T-helper 1 cell treated with Interleukin-12 subunit alpha and Interleukin-12 subunit beta and Interleukin-4 antibody, amounts not matched to agents 30 μg/mL and 1 μg/mL, for 36 hours (primary cell): ENCODE data around the gene ITIH1.

ENCODE experiments used
- H3K27ac Mint-ChIP-seq: one replicate; pipeline ENCODE4 v1.8.0; 2021; ENCODE audit warnings: mild to moderate bottlenecking, mixed read lengths
- H3K27me3 Mint-ChIP-seq: one replicate; pipeline ENCODE4 v1.8.0; 2021; ENCODE audit warnings: low read depth, mixed read lengths
- H3K36me3 Mint-ChIP-seq: one replicate; pipeline ENCODE4 v1.8.0; 2021; ENCODE audit warnings: low read depth, mixed read lengths
- H3K4me1 Mint-ChIP-seq: one replicate; pipeline ENCODE4 v1.8.0; 2021; ENCODE audit warnings: low read depth, mixed read lengths
- H3K4me3 Mint-ChIP-seq: one replicate; pipeline ENCODE4 v1.8.0; 2021; ENCODE audit warnings: mild to moderate bottlenecking, moderate library complexity, mixed read lengths
- H3K9me3 Mint-ChIP-seq: one replicate; pipeline ENCODE4 v1.8.0; 2021; ENCODE audit warnings: mixed read lengths

ITIH1 gene

GRCh38 chr3:52809662-52810377 is 32.4 kb downstream of the ITIH1 start:
- Mint-ChIP-seq H3K9me3 (no peaks in the 10 kb centered on the region), H3K36me3 (no peaks in the 10 kb centered on the region), H3K27me3 (peaks cover 4% of the 10 kb centered on the region), H3K4me1 (peaks cover 4% of the 10 kb centered on the region), H3K4me3 (no peak overlapping the region), H3K27ac (no peak overlapping the region)

- Mint-ChIP-seq H3K36me3 (no peaks in the 10 kb centered on the region), H3K4me3 (no peak overlapping the region), H3K27me3 (peaks cover 4% of the 10 kb centered on the region), H3K27ac (no peak overlapping the region), H3K9me3 (no peaks in the 10 kb centered on the region), H3K4me1 (peaks cover 4% of the 10 kb centered on the region)
These were observed 33.5 kb downstream of the ITIH1 start for GRCh38 chr3:52810923-52811322.

- Mint-ChIP-seq H3K27me3 (peaks cover 4% of the 10 kb centered on the region), H3K4me3 (no peak overlapping the region)
These were observed 34.1 kb downstream of the ITIH1 start for GRCh38 chr3:52811452-52812011.

DNA sequence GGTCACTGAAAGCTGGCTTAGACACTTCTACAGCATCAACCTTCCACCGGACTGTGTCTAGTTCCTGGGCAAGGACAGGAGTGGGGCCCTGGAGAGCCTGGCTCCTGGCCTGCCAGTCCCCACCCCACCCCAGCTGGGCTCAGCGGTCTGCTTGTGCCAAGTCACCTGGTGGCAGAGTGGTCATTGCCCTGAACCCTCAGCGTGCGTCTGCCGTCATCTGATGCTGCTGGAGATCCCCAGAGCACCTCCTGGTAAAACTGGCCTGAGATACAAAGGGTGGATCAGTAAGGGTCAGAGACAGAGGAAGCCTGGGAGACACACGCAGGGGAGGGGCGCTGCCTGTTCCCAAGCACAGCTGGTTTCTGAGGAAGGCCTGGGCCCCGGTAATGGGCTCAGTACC is 36.4 kb downstream of the ITIH1 start:
- Mint-ChIP-seq H3K9me3 (no peaks in the 10 kb centered on the region), H3K36me3 (no peaks in the 10 kb centered on the region), H3K27me3 (peaks cover 4% of the 10 kb centered on the region), H3K27ac (no peak overlapping the region), H3K4me3 (no peak overlapping the region), H3K4me1 (peaks cover 4% of the 10 kb centered on the region)

More at GRCh38 chr3:52811452-52812011, 34.1 kb downstream of the ITIH1 start:
- Mint-ChIP-seq H3K4me1 (peaks cover 4% of the 10 kb centered on the region), H3K27ac (no peak overlapping the region), H3K36me3 (no peaks in the 10 kb centered on the region), H3K9me3 (no peaks in the 10 kb centered on the region)

DNA sequence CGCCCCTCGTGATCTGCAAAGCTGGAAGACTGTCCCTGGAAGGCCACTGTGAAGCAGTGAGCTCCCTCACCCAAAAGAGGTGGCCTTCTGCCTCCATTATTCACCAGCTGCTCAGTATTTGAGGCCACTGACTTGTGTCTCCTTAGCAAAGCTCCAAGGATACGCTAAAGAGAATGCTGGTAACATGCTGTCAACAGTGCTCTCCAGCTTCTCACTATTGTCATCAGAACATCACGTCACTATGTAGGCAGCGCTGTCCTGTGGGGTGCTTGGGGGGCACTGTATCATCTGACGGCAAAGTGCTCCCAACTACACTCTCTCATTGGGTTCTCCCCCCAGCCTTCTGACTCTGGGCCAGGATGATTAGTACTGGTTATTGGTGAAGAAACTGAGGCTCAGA is 38.8 kb downstream of the ITIH1 start:
- H3K36me3 Mint-ChIP-seq, result no peaks in the 10 kb centered on the region
- no peaks in the 10 kb centered on the region for H3K9me3 Mint-ChIP-seq
- no peaks in the 10 kb centered on the region for H3K4me1 Mint-ChIP-seq
- H3K27me3 Mint-ChIP-seq, result no peaks in the 10 kb centered on the region
- no peak overlapping the region for H3K4me3 Mint-ChIP-seq
- no peak overlapping the region for H3K27ac Mint-ChIP-seq

DNA sequence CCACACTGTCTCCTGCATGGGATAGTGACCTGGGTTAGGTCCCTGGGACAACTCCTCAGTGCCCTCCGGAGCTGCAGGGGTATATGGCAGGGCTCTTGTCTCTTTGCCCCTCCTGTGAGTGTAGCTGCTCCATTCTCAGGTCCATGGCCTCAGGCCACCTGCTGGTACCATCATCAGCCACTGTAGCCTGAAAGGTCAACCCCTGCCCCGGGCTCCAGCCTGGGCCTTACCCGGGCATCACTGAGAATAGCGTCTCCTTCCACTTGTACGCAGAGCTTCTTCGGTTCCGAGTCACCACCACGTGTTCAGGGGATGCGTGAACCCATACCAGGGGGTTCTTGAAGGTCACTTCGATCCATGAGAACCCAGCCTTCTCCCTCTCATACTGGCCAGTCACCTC is 39.3 kb downstream of the ITIH1 start:
- Mint-ChIP-seq H3K27ac (no peak overlapping the region), H3K4me3 (no peak overlapping the region), H3K27me3 (no peaks in the 10 kb centered on the region), H3K9me3 (no peaks in the 10 kb centered on the region), H3K36me3 (no peaks in the 10 kb centered on the region), H3K4me1 (no peaks in the 10 kb centered on the region)

- Mint-ChIP-seq H3K9me3 (no peaks in the 10 kb centered on the region), H3K27ac (no peak overlapping the region)
These were observed 39.8 kb downstream of the ITIH1 start for GRCh38 chr3:52817221-52817620.

DNA sequence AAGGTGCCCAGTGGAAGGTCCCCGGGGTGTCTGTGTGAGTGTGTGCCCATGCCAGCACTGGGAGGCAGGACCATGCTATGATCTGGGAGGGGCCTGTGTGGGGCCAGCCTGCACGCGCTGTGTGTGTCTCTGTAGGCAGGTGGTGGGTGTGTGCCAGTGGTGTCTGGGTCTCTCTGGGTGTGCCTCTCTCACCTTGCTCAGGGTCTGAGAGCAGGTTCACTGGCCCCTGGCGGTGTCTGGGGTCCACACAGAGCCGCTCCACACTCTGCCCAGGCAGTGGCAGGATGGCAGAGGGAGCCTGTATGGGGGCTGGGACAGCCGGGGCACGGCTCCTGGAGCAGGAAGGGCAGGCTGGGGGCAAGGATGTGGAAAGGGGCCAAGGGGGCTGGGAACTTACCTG is 40.5 kb downstream of the ITIH1 start:
- Mint-ChIP-seq H3K27ac (no peak overlapping the region), H3K27me3 (no peaks in the 10 kb centered on the region)

More at GRCh38 chr3:52817221-52817620, 39.8 kb downstream of the ITIH1 start:
- Mint-ChIP-seq H3K27me3 (no peaks in the 10 kb centered on the region), H3K4me1 (no peaks in the 10 kb centered on the region), H3K4me3 (no peak overlapping the region), H3K36me3 (no peaks in the 10 kb centered on the region)

GRCh38 chr3:52819936-52820335 is 42.5 kb downstream of the ITIH1 start:
- Mint-ChIP-seq H3K27me3 (no peaks in the 10 kb centered on the region), H3K4me3 (no peak overlapping the region), H3K36me3 (no peaks in the 10 kb centered on the region), H3K9me3 (no peaks in the 10 kb centered on the region), H3K4me1 (no peaks in the 10 kb centered on the region), H3K27ac (no peak overlapping the region)

More for the DNA sequence above, 40.5 kb downstream of the ITIH1 start:
- Mint-ChIP-seq H3K4me1 (no peaks in the 10 kb centered on the region), H3K4me3 (no peak overlapping the region), H3K36me3 (no peaks in the 10 kb centered on the region), H3K9me3 (no peaks in the 10 kb centered on the region)

- Mint-ChIP-seq H3K27me3 (no peaks in the 10 kb centered on the region), H3K4me1 (no peaks in the 10 kb centered on the region), H3K4me3 (no peak overlapping the region), H3K36me3 (no peaks in the 10 kb centered on the region), H3K27ac (no peak overlapping the region), H3K9me3 (no peaks in the 10 kb centered on the region)
These were observed 43.3 kb downstream of the ITIH1 start for GRCh38 chr3:52820736-52821135.

- no peak overlapping the region for H3K4me3 Mint-ChIP-seq
- H3K36me3 Mint-ChIP-seq, result no peaks in the 10 kb centered on the region
- no peaks in the 10 kb centered on the region for H3K9me3 Mint-ChIP-seq
- H3K27ac Mint-ChIP-seq, result no peak overlapping the region
- H3K4me1 Mint-ChIP-seq, result no peaks in the 10 kb centered on the region
- no peaks in the 10 kb centered on the region for H3K27me3 Mint-ChIP-seq
These were observed 45.0 kb downstream of the ITIH1 start for GRCh38 chr3:52822363-52822762.

- H3K9me3 Mint-ChIP-seq, result no peaks in the 10 kb centered on the region
- H3K36me3 Mint-ChIP-seq, result no peaks in the 10 kb centered on the region
- H3K4me3 Mint-ChIP-seq, result no peak overlapping the region
- no peak overlapping the region for H3K27ac Mint-ChIP-seq
- no peaks in the 10 kb centered on the region for H3K4me1 Mint-ChIP-seq
- no peaks in the 10 kb centered on the region for H3K27me3 Mint-ChIP-seq
These were observed 46.6 kb downstream of the ITIH1 start for GRCh38 chr3:52824037-52824436.

DNA sequence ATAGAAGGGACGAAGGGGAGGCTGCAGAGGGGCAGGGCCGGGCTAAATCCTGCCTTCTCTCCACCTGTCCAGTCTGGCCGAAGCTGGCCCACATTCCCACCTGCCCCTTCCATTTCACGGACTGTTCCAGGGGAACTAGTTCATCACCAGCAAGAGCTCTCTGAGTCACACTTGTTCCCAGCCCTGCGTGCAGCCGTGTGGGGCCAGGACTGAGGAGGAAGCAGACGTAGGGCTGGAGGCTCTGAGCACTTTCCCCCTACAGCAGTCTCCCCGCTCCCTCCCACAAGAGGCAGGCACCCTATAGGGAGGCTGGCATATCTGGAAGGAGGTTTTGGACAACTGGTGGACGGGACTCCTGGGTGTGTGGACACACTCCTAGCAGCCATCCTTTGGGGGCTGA is 50.0 kb downstream of the ITIH1 start:
- no peak overlapping the region for H3K4me3 Mint-ChIP-seq
- no peak overlapping the region for H3K27ac Mint-ChIP-seq
- no peaks in the 10 kb centered on the region for H3K27me3 Mint-ChIP-seq
- no peaks in the 10 kb centered on the region for H3K4me1 Mint-ChIP-seq
- H3K9me3 Mint-ChIP-seq, result no peaks in the 10 kb centered on the region
- no peaks in the 10 kb centered on the region for H3K36me3 Mint-ChIP-seq

GRCh38 chr3:52827866-52828376 is 50.5 kb downstream of the ITIH1 start:
- no peak overlapping the region for H3K27ac Mint-ChIP-seq
- H3K4me1 Mint-ChIP-seq, result no peaks in the 10 kb centered on the region
- no peaks in the 10 kb centered on the region for H3K36me3 Mint-ChIP-seq
- no peaks in the 10 kb centered on the region for H3K27me3 Mint-ChIP-seq
- H3K9me3 Mint-ChIP-seq, result no peaks in the 10 kb centered on the region
- H3K4me3 Mint-ChIP-seq, result no peak overlapping the region

- Mint-ChIP-seq H3K27me3 (no peaks in the 10 kb centered on the region), H3K9me3 (no peaks in the 10 kb centered on the region), H3K4me1 (no peaks in the 10 kb centered on the region), H3K36me3 (no peaks in the 10 kb centered on the region), H3K4me3 (no peak overlapping the region), H3K27ac (no peak overlapping the region)
These were observed 52.1 kb downstream of the ITIH1 start for GRCh38 chr3:52829482-52829881.
